ENCODE measurements around the gene DNAJB4. TPM values are rescaled to one million over a fixed set of nuclear protein-coding genes. Genes with fewer than 3 reads are reported as not detected.
A peak's percentile ranks its signal among the peaks of the same experiment; 100 is the strongest.

The DNAJB4 gene
- total and polyA plus RNA-seq, 8 donors = 29.8 to 46.9 (median 44.2) TPM

DNA sequence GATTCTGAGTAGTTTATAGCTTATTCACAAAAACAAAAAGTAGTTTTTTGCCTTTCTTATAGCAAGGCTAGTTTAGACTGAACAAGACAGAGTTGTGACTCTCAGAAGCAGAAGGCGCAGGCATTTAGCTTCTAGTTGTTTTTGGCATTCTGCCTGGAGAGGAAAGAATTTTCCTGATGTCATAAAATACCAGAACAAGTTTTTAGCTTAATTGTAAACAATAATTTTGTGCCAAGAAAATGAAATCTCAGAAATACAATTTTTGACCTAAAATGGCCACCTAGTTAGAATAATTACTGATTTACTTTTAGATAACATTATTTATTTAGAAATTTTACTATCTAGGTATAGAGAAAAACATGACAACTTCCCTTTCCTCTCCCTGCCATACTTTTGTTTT is 1.0 kb downstream of the DNAJB4 start:
- DNase-seq = peak in 2 of 4 donors; percentile 83 to 91
- H3K4me3 ChIP-seq = peak overlapping the region; percentile 41 to 56
- intact Hi-C loops (cut with DNase I) = no loop called here
- ATAC-seq = peak; percentile 52
- no peaks in the 10 kb centered on the region for H3K9me3 ChIP-seq
- H3K27ac ChIP-seq = peak overlapping the region; percentile 85 to 97
- no peaks in the 10 kb centered on the region for H3K36me3 ChIP-seq
- H3K4me1 ChIP-seq = peaks cover 5 to 35% of the 10 kb centered on the region in 2 donors
- no peaks in the 10 kb centered on the region for H3K27me3 ChIP-seq
- TF ChIP-seq, protein P1, sequence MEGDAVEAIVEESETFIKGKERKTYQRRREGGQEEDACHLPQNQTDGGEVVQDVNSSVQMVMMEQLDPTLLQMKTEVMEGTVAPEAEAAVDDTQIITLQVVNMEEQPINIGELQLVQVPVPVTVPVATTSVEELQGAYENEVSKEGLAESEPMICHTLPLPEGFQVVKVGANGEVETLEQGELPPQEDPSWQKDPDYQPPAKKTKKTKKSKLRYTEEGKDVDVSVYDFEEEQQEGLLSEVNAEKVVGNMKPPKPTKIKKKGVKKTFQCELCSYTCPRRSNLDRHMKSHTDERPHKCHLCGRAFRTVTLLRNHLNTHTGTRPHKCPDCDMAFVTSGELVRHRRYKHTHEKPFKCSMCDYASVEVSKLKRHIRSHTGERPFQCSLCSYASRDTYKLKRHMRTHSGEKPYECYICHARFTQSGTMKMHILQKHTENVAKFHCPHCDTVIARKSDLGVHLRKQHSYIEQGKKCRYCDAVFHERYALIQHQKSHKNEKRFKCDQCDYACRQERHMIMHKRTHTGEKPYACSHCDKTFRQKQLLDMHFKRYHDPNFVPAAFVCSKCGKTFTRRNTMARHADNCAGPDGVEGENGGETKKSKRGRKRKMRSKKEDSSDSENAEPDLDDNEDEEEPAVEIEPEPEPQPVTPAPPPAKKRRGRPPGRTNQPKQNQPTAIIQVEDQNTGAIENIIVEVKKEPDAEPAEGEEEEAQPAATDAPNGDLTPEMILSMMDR (IDR thresholded peaks at IDR 0.05) = no peak

GRCh38 chr1:78006521-78006920 is 1.8 kb downstream of the DNAJB4 start:
- H3K36me3 ChIP-seq = no peaks in the 10 kb centered on the region
- no peaks in the 10 kb centered on the region for H3K27me3 ChIP-seq
- peaks cover 5 to 35% of the 10 kb centered on the region in 2 donors for H3K4me1 ChIP-seq
- TF ChIP-seq, protein P1 (IDR thresholded peaks at IDR 0.05) = no peak
- peak overlapping the region; percentile 41 to 56 for H3K4me3 ChIP-seq
- peak overlapping the region; percentile 85 to 97 for H3K27ac ChIP-seq
- DNase-seq = no peak
- intact Hi-C loops (cut with DNase I) = no loop called here
- H3K9me3 ChIP-seq = no peaks in the 10 kb centered on the region
- no peak for ATAC-seq

DNA sequence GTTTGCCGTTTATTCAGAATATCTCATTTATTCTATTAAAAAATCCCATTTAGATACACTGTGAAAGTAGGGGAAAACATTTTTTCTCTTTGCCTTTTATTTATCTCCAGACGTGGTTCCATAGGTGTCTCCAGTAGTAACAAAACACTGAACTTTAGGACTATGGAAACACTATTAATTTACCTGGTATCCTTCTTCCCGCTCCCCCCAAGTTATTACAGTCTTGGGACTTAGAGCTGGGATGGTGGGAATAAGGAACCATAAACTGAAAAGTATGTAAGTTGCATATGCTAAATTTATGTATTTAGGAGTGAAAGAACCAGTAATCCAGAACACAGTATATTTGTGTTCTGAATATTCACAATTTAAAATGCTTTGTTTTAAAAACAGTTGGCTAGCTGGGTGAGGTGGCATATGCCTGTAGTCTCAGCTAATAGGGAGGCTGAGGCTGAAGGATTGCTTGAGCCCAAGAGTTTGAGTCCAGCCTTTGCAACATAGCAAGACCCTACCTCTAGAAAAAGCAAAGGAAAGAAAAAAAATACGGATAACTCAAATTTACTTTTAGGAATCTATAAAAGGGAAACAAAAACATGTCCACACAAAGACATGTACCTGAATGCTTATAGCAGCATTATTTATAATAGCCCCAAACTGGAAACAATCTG is 3.1 kb downstream of the DNAJB4 start:
- H3K36me3 ChIP-seq = peaks cover 0 to under 1% of the 10 kb centered on the region in 2 donors
- H3K9me3 ChIP-seq = no peaks in the 10 kb centered on the region
- TF ChIP-seq, protein P1 (IDR thresholded peaks at IDR 0.05) = no peak
- peaks cover 5 to 35% of the 10 kb centered on the region in 2 donors for H3K4me1 ChIP-seq
- no peak for ATAC-seq
- peak overlapping the region in 1 of 2 donors; percentile 56 for H3K4me3 ChIP-seq
- no peaks in the 10 kb centered on the region for H3K27me3 ChIP-seq
- DNase-seq = no peak
- H3K27ac ChIP-seq = peak overlapping the region in 1 of 2 donors; percentile 97
- intact Hi-C loops (cut with DNase I) = no loop called here

GRCh38 chr1:78009276-78009675 is 4.5 kb downstream of the DNAJB4 start:
- H3K4me3 ChIP-seq = no peak overlapping the region
- ATAC-seq (no peak), DNase-seq (no peak)
- H3K4me1 ChIP-seq = peaks cover 5 to 23% of the 10 kb centered on the region in 2 donors
- H3K27ac ChIP-seq = no peak overlapping the region
- TF ChIP-seq, protein P1 (IDR thresholded peaks at IDR 0.05) = no peak
- H3K9me3 ChIP-seq = no peaks in the 10 kb centered on the region
- intact Hi-C loops (cut with DNase I) = no loop called here
- H3K36me3 ChIP-seq = peaks cover 0 to 14% of the 10 kb centered on the region in 2 donors
- no peaks in the 10 kb centered on the region for H3K27me3 ChIP-seq

- no peak overlapping the region for H3K4me3 ChIP-seq
- ATAC-seq (no peak), DNase-seq (no peak)
- no peak overlapping the region for H3K27ac ChIP-seq
- no peaks in the 10 kb centered on the region for H3K9me3 ChIP-seq
- H3K36me3 ChIP-seq = peaks cover 0 to 19% of the 10 kb centered on the region in 2 donors
- H3K4me1 ChIP-seq = peaks cover 5 to 23% of the 10 kb centered on the region in 2 donors
- intact Hi-C loops (cut with DNase I) = no loop called here
- TF ChIP-seq, protein P1 (IDR thresholded peaks at IDR 0.05) = no peak
- no peaks in the 10 kb centered on the region for H3K27me3 ChIP-seq
Observed at GRCh38 chr1:78009836-78010235, 5.1 kb downstream of the DNAJB4 start.

Data from left lung (tissue), 10 donors.